ENCODE measurements around the gene MDN1. TPM values are rescaled to one million over a fixed set of nuclear protein-coding genes. Genes with fewer than 3 reads are reported as not detected.

The MDN1 gene
- total and polyA plus RNA-seq, 11 donors = 9.1 to 38.0 (median 24.4) TPM

- WGBS, 4 donors = 33 to 44% (median 41%) methylated on average over 3 of the region's 3 CpGs
- H3K27me3 ChIP-seq = no peaks in the 10 kb centered on the region
- DNase-seq (no peak), ATAC-seq (peak; percentile 45 to 75 (median 69))
- no peak overlapping the region for H3K4me3 ChIP-seq
- no peak overlapping the region for H3K27ac ChIP-seq
- intact Hi-C loops (cut with DNase I) = no loop called here
- peaks cover 0 to 33% (median 26%) of the 10 kb centered on the region in 9 donors for H3K36me3 ChIP-seq
- H3K4me1 ChIP-seq = peaks cover 0 to 28% (median 19%) of the 10 kb centered on the region in 12 donors
- no peaks in the 10 kb centered on the region for H3K9me3 ChIP-seq
- TF ChIP-seq CTCF (IDR thresholded peaks at IDR 0.05) (no peak), POLR2A (IDR thresholded peaks at IDR 0.05) (no peak)
Observed at GRCh38 chr6:89843070-89843469, 23.5 kb upstream of the MDN1 start.

GRCh38 chr6:89842228-89842627 is 22.6 kb upstream of the MDN1 start:
- 88 to 94% (median 89%) methylated on average over 2 of the region's 2 CpGs for WGBS, 4 donors

GRCh38 chr6:89840538-89840937 is 20.9 kb upstream of the MDN1 start:
- 32 to 57% (median 37%) methylated on average over 3 of the region's 3 CpGs for WGBS, 4 donors
- no peak for TF ChIP-seq POLR2A (IDR thresholded peaks at IDR 0.05)
- no peak for TF ChIP-seq CTCF (IDR thresholded peaks at IDR 0.05)
- no peaks in the 10 kb centered on the region for H3K27me3 ChIP-seq
- peaks cover 0 to 34% (median 4%) of the 10 kb centered on the region in 9 donors for H3K36me3 ChIP-seq
- intact Hi-C loops (cut with DNase I) = no loop called here
- H3K27ac ChIP-seq = peak overlapping the region in 2 of 12 donors; percentile 30 to 40
- no peak overlapping the region for H3K4me3 ChIP-seq
- ATAC-seq (peak; percentile 38 to 77 (median 70)), DNase-seq (peak in 2 of 5 donors; percentile 23 to 37)
- peaks cover 0 to 28% (median 22%) of the 10 kb centered on the region in 12 donors for H3K4me1 ChIP-seq
- no peaks in the 10 kb centered on the region for H3K9me3 ChIP-seq

More at GRCh38 chr6:89842228-89842627, 22.6 kb upstream of the MDN1 start:
- no peak overlapping the region for H3K27ac ChIP-seq
- H3K4me1 ChIP-seq = peaks cover 0 to 28% (median 19%) of the 10 kb centered on the region in 12 donors
- no peak for ATAC-seq
- no peaks in the 10 kb centered on the region for H3K27me3 ChIP-seq
- TF ChIP-seq POLR2A (IDR thresholded peaks at IDR 0.05) = no peak
- no peak for TF ChIP-seq CTCF (IDR thresholded peaks at IDR 0.05)
- H3K36me3 ChIP-seq = peaks cover 0 to 30% (median 18%) of the 10 kb centered on the region in 9 donors
- intact Hi-C loops (cut with DNase I) = no loop called here
- no peaks in the 10 kb centered on the region for H3K9me3 ChIP-seq
- no peak overlapping the region for H3K4me3 ChIP-seq
- no peak for DNase-seq

GRCh38 chr6:89836639-89837222 is 17.1 kb upstream of the MDN1 start:
- no peaks in the 10 kb centered on the region for H3K27me3 ChIP-seq
- H3K9me3 ChIP-seq = no peaks in the 10 kb centered on the region
- intact Hi-C loops (cut with DNase I) = no loop called here
- ATAC-seq (no peak), DNase-seq (no peak)
- no peak for TF ChIP-seq CTCF (IDR thresholded peaks at IDR 0.05)
- TF ChIP-seq POLR2A (IDR thresholded peaks at IDR 0.05) = no peak
- H3K27ac ChIP-seq = no peak overlapping the region
- 95 to 97% (median 96%) methylated on average over 8 of the region's 8 CpGs for WGBS, 4 donors
- H3K36me3 ChIP-seq = peaks cover 0 to 63% (median 27%) of the 10 kb centered on the region in 9 donors
- no peak overlapping the region for H3K4me3 ChIP-seq
- H3K4me1 ChIP-seq = peaks cover 0 to 32% (median 8%) of the 10 kb centered on the region in 12 donors
